H1 (cell line): ENCODE results near the gene NR2E1. TPM values are rescaled to one million over a fixed set of nuclear protein-coding genes. Genes with fewer than 3 reads are reported as not detected.

Experiments
- CTCF ChIA-PET: fragments of 300-600 bp; sonication (Branson Sonifier 250); formaldehyde crosslinking; loops from one replicate; lab custom pipeline; 2021; ENCODE audit not compliant: partially characterized antibody; lab: Charles Lee
- POLR2A ChIA-PET: fragments of 300-600 bp; sonication (Branson Sonifier 250); formaldehyde crosslinking; loops from one replicate; lab custom pipeline; 2021; ENCODE audit warnings: inconsistent platforms; ENCODE audit not compliant: partially characterized antibody; lab: Charles Lee
- DNase-seq, 2 experiments: peaks; one replicate each; pipeline versions ENCODE4 v3.0.0 to v3.0.0-alpha.2; 2010 to 2022; ENCODE audit warnings: low spot score in 2 of 2, low read depth in 1 of 2, mixed read lengths in 1 of 2
- FAIRE-seq: peaks from 2 replicates; lab custom pipeline; 2011; peaks lifted over from hg19 to GRCh38; lab: Jason Lieb, UNC
- H2AFZ ChIP-seq: 2 replicates; pipeline ENCODE4 v1.8.1; 2012; ENCODE audit warnings: low read length, inconsistent platforms
- H2AK5ac ChIP-seq: 2 replicates; pipeline ENCODE4 v1.6.1; 2013; ENCODE audit warnings: low read depth, low read length
- H2BK120ac ChIP-seq: replicated peaks from 2 replicates; pipeline ENCODE3; 2013; ENCODE audit warnings: low read depth, low read length, inconsistent platforms
- H2BK12ac ChIP-seq: 2 replicates; pipeline ENCODE4 v1.6.1; 2013; ENCODE audit warnings: low read depth, low read length
- H2BK15ac ChIP-seq: 2 replicates; pipeline ENCODE4 v1.6.1; 2013; ENCODE audit warnings: low read length
- H2BK20ac ChIP-seq: 2 replicates; pipeline ENCODE4 v1.6.1; 2013; ENCODE audit warnings: low read length
- H2BK5ac ChIP-seq: 2 replicates; pipeline ENCODE4 v1.6.1; 2013; ENCODE audit warnings: low read depth, low read length
- H3K14ac ChIP-seq: 2 replicates; pipeline ENCODE4 v1.6.1; 2013; ENCODE audit warnings: inconsistent platforms; ENCODE audit not compliant: insufficient read length
- H3K18ac ChIP-seq: 2 replicates; pipeline ENCODE4 v1.6.1; 2013; ENCODE audit warnings: low read length; ENCODE audit errors: extremely low read depth
- H3K23ac ChIP-seq: 2 replicates; pipeline ENCODE4 v1.6.1; 2013; ENCODE audit warnings: inconsistent platforms; ENCODE audit not compliant: insufficient read length
- H3K23me2 ChIP-seq: 2 replicates; pipeline ENCODE4 v1.6.1; 2013; ENCODE audit warnings: low read depth, low read length
- H3K27ac ChIP-seq: 2 replicates; pipeline ENCODE4 v1.6.1; 2011; ENCODE audit warnings: low read depth, low read length, inconsistent platforms
- H3K27me3 ChIP-seq, 4 experiments: replicated peaks in 1 of 4; 1 replicate in 1 of 4; 2 replicates in 3 of 4; pipeline versions ENCODE4 v1.6.1 to v1.8.1; 2011 to 2013; ENCODE audit warnings: low read length in 3 of 4, mild to moderate bottlenecking in 3 of 4, inconsistent platforms in 2 of 4, mixed read lengths in 2 of 4, moderate library complexity in 1 of 4; ENCODE audit not compliant: control insufficient read depth in 3 of 4, insufficient read depth in 3 of 4; ENCODE audit errors: extremely low read depth in 1 of 4
- H3K36me3 ChIP-seq, 4 experiments: 2 replicates each; pipeline versions ENCODE4 v1.6.1 to v1.8.1; 2011 to 2013; ENCODE audit warnings: mild to moderate bottlenecking in 4 of 4, low read length in 3 of 4, moderate library complexity in 2 of 4, control low read depth in 1 of 4, inconsistent platforms in 1 of 4; ENCODE audit not compliant: insufficient read depth in 4 of 4, control insufficient read depth in 2 of 4
- H3K4ac ChIP-seq: replicated peaks from 2 replicates; pipeline ENCODE3; 2013; ENCODE audit warnings: low read length, low read depth, mixed read lengths, inconsistent platforms; ENCODE audit not compliant: insufficient read length
- H3K4me1 ChIP-seq, 4 experiments: replicated peaks in 1 of 4; 1 replicate in 1 of 4; 2 replicates in 3 of 4; pipeline versions ENCODE4 v1.6.1 to v1.8.1; 2011 to 2013; ENCODE audit warnings: low read length in 3 of 4, inconsistent platforms in 2 of 4, mixed read lengths in 1 of 4; ENCODE audit not compliant: insufficient read depth in 4 of 4, control insufficient read depth in 3 of 4
- H3K4me2 ChIP-seq, 2 experiments: 2 replicates each; pipeline versions ENCODE4 v1.6.1 to v1.8.1; 2011 to 2013; ENCODE audit warnings: low read depth in 2 of 2, low read length in 2 of 2, control low read depth in 1 of 2, inconsistent platforms in 1 of 2, mild to moderate bottlenecking in 1 of 2; ENCODE audit not compliant: insufficient read depth in 1 of 2
- H3K4me3 ChIP-seq, 4 experiments: fragments of 200-600, 300-600 bp in 1 of 4; sonication (generic), shearing (Covaris generic), sonication (Bioruptor Twin) in 1 of 4; 2 replicates each; pipeline versions ENCODE4 v1.5.1 to v1.8.1; 2011 to 2016; ENCODE audit warnings: low read length in 4 of 4, low read depth in 3 of 4, control low read depth in 2 of 4, inconsistent platforms in 2 of 4, mild to moderate bottlenecking in 2 of 4, mixed read lengths in 1 of 4, moderate library complexity in 1 of 4; ENCODE audit not compliant: insufficient read depth in 2 of 4; ENCODE audit errors: extremely low read depth in 1 of 4
- H3K56ac ChIP-seq: replicated peaks from 2 replicates; pipeline ENCODE3; 2013; ENCODE audit warnings: low read depth, mild to moderate bottlenecking, mixed read lengths, low read length, inconsistent platforms; ENCODE audit not compliant: insufficient read length
- H3K79me1 ChIP-seq: 2 replicates; pipeline ENCODE4 v1.6.1; 2013; ENCODE audit warnings: low read depth, low read length, control low read depth
- H3K79me2 ChIP-seq, 2 experiments: 2 replicates each; pipeline versions ENCODE4 v1.6.1 to v1.8.1; 2012 to 2013; ENCODE audit warnings: low read length in 2 of 2, mild to moderate bottlenecking in 2 of 2, inconsistent platforms in 1 of 2; ENCODE audit not compliant: insufficient read depth in 2 of 2, control insufficient read depth in 1 of 2
- H3K9ac ChIP-seq, 4 experiments: replicated peaks in 1 of 4; 1 replicate in 1 of 4; 2 replicates in 3 of 4; pipeline versions ENCODE4 v1.6.1 to v1.8.1; 2011 to 2013; ENCODE audit warnings: low read depth in 3 of 4, low read length in 3 of 4, control low read depth in 2 of 4, mild to moderate bottlenecking in 2 of 4, moderate library complexity in 2 of 4, inconsistent platforms in 1 of 4; ENCODE audit errors: extremely low read depth in 1 of 4
- H3K9me3 ChIP-seq, 2 experiments: 2 replicates each; pipeline versions ENCODE4 v1.6.1 to v1.8.1; 2012 to 2013; ENCODE audit warnings: mild to moderate bottlenecking in 2 of 2, moderate library complexity in 2 of 2, control low read depth in 1 of 2, inconsistent platforms in 1 of 2, low read depth in 1 of 2, low read length in 1 of 2, mixed read lengths in 1 of 2; ENCODE audit not compliant: insufficient read depth in 2 of 2
- H4K20me1 ChIP-seq, 2 experiments: replicated peaks in 1 of 2; 2 replicates each; pipeline versions ENCODE3 to v1.8.1; 2011 to 2013; ENCODE audit warnings: inconsistent platforms in 2 of 2, low read length in 2 of 2, mild to moderate bottlenecking in 1 of 2; ENCODE audit not compliant: insufficient read depth in 2 of 2, control insufficient read depth in 1 of 2
- H4K5ac ChIP-seq: 2 replicates; pipeline ENCODE4 v1.6.1; 2013; ENCODE audit warnings: low read length, low read depth, mixed read lengths, inconsistent platforms; ENCODE audit not compliant: insufficient read length
- H4K8ac ChIP-seq: 2 replicates; pipeline ENCODE4 v1.8.0; 2013; ENCODE audit warnings: mild to moderate bottlenecking, moderate library complexity, low read length, inconsistent platforms; ENCODE audit not compliant: insufficient read depth; ENCODE audit errors: extremely low read depth
- H4K91ac ChIP-seq: replicated peaks from 2 replicates; pipeline ENCODE3; 2013; ENCODE audit warnings: low read length, mixed read lengths, inconsistent platforms; ENCODE audit not compliant: insufficient read length
- CEBPB ChIP-seq: IDR thresholded peaks from 2 replicates; pipeline ENCODE4 v1.6.1; 2012; ENCODE audit warnings: low read depth, low read length
- CREB1 ChIP-seq: IDR thresholded peaks from 2 replicates; pipeline ENCODE4 v1.6.1; 2012; ENCODE audit warnings: inconsistent platforms
- E2F6 ChIP-seq: IDR thresholded peaks from 2 replicates; pipeline ENCODE4 v1.6.1; 2012; ENCODE audit warnings: inconsistent platforms
- EGR1 ChIP-seq: IDR thresholded peaks from 2 replicates; pipeline ENCODE4 v1.6.1; 2011; ENCODE audit warnings: low read depth, low read length, borderline replicate concordance
- KDM4A ChIP-seq: IDR thresholded peaks from one replicate; pipeline ENCODE4 v1.7.1; 2012; ENCODE audit warnings: low read depth, mild to moderate bottlenecking, moderate library complexity, low read length, inconsistent platforms; ENCODE audit not compliant: severe bottlenecking
- MAX ChIP-seq: IDR thresholded peaks from 2 replicates; pipeline ENCODE4 v1.6.1; 2012; ENCODE audit warnings: inconsistent platforms
- NANOG ChIP-seq: IDR thresholded peaks from 2 replicates; pipeline ENCODE4 v1.6.1; 2011; ENCODE audit warnings: low read length, low read depth, mild to moderate bottlenecking, inconsistent platforms; ENCODE audit not compliant: insufficient read depth, poor library complexity, severe bottlenecking
- RXRA ChIP-seq: IDR thresholded peaks from 2 replicates; pipeline ENCODE4 v1.6.1; 2011; ENCODE audit warnings: low read depth, mild to moderate bottlenecking, low read length, moderate library complexity; ENCODE audit not compliant: insufficient read depth
- SIN3A ChIP-seq, 2 experiments: IDR thresholded peaks in 1 of 2; conservative IDR thresholded peaks in 1 of 2; 2 replicates each; pipeline ENCODE4 v1.6.1; 2011 to 2012; ENCODE audit warnings: low read length in 2 of 2, improper control_type of control experiment in 1 of 2, low read depth in 1 of 2, mild to moderate bottlenecking in 1 of 2
- TAF1 ChIP-seq: IDR thresholded peaks from 2 replicates; pipeline ENCODE4 v1.6.1; 2011; ENCODE audit warnings: mild to moderate bottlenecking, low read depth, low read length
- ZNF274 ChIP-seq: IDR thresholded peaks from 2 replicates; pipeline ENCODE4 v1.7.0; 2012; ENCODE audit warnings: low read length, borderline replicate concordance; ENCODE audit errors: extremely low read depth
- WGBS, 2 experiments: shearing (Covaris generic) in 1 of 2; methylation state at CpG; one replicate each; pipeline versions ENCODE4 v1.1.6 to v1.1.7; 2013 to 2015; ENCODE audit warnings: low lambda C conversion rate in 2 of 2, mixed read lengths in 2 of 2, inconsistent platforms in 1 of 2, low coverage in 1 of 2, missing lambda C conversion rate in 1 of 2; ENCODE audit not compliant: insufficient replicate concordance in 2 of 2, insufficient coverage in 1 of 2, insufficient read length in 1 of 2; ENCODE audit errors: extremely low coverage in 1 of 2, missing lambda C conversion rate in 1 of 2; 5-methylcytosine and 5-hydroxymethylcytosine counted together
- polyA plus RNA-seq, 7 experiments: library from polyadenylated mRNA; depleted of rRNA in 3 of 7; stranded (reverse) in 5 of 7; unstranded in 2 of 7; fragments of >200 nt in 5 of 7; fragments of 200-250 nt in 2 of 7; gene quantifications; 1 replicate in 5 of 7; 2 replicates in 1 of 7; 4 replicates in 1 of 7; pipeline versions ENCODE4 v1.2.1 to v1.2.3, GENCODE V29; 2011 to 2013; ENCODE audit warnings: missing spikeins in 2 of 7, mixed read lengths in 2 of 7
- total RNA-seq: library from RNA; stranded (reverse); fragmentation: NEBNext Ultra II Directional; extraction: Animal tissue kit (Norgen Biotek cat#: 25700); gene quantifications from 2 replicates; pipeline ENCODE4 v1.2.1, GENCODE V29; 2021

The NR2E1 gene
- total and polyA plus RNA-seq, 2 of the 8 experiments (the other 6 are each of a cell fraction or from before 2014, with no cell fraction given) = not detected

DNA sequence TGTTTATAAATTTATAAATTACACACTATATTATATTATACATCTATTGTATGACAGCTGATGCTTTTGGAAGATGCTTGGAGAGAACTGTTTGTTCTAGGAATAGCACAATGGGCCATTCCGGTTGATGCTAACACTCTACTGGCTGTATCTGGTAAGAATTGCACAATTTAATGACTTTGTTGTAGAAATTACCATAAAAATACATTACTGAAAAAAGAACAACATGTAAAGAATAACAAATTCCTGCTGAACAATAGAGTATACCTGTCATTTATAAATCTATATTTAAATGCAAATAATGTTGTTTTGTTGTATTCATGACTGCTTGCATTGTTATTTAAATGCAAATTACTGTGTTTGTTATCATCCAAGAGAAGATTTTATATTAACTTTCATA lies 14.4 kb downstream of the NR2E1 start:
- FAIRE-seq (no peak), DNase-seq (no peak)
- peaks cover 0 to 18% (median 11%) of the 10 kb centered on the region in 4 experiments; a peak in 6 of 7 replicates for H3K4me1 ChIP-seq
- H2BK120ac ChIP-seq = no peak overlapping the region
- no peak overlapping the region for H3K56ac ChIP-seq
- H3K27me3 ChIP-seq = peaks cover 30 to 39% (median 36%) of the 10 kb centered on the region in 4 experiments
- H3K79me2 ChIP-seq = no peaks in the 10 kb centered on the region
- H2BK15ac ChIP-seq = no peak overlapping the region
- H2BK12ac ChIP-seq = no peak overlapping the region
- H3K9me3 ChIP-seq = no peaks in the 10 kb centered on the region
- 3% methylated on average over 1 of the region's 1 CpG; no CpG with 5 or more reads in 1 of the 2 experiments for WGBS, 2 experiments
- H3K23me2 ChIP-seq = peaks cover 5% of the 10 kb centered on the region; the same call in 1 of the 2 replicates
- H4K5ac ChIP-seq = no peak overlapping the region
- H3K36me3 ChIP-seq = no peaks in the 10 kb centered on the region
- no peak overlapping the region for H3K14ac ChIP-seq
- no peak overlapping the region for H3K4me3 ChIP-seq
- no peak overlapping the region for H3K27ac ChIP-seq
- H3K4ac ChIP-seq = no peak overlapping the region
- H3K79me1 ChIP-seq = no peaks in the 10 kb centered on the region
- H3K4me2 ChIP-seq = peak overlapping the region in 1 of 2 experiments; percentile 53; a peak in 1 of 4 replicates
- H2AFZ ChIP-seq = no peak overlapping the region
- H2BK5ac ChIP-seq = no peak overlapping the region
- H2BK20ac ChIP-seq = no peak overlapping the region
- no peak overlapping the region for H3K9ac ChIP-seq
- no peak overlapping the region for H4K91ac ChIP-seq
- no peak overlapping the region for H3K18ac ChIP-seq
- ChIA-PET CTCF (interaction anchor here (0.9 kb wide), 1 partner anchor 12 kb away, joined by 3 read pairs; no protein-coding TSS in a partner anchor), POLR2A (interaction anchor here (0.7 to 1.0 kb wide), 4 partner anchors 8 to 111 kb away, joined by 3 to 4 read pairs (median 4); no protein-coding TSS in a partner anchor)
- peaks cover 7 to 14% of the 10 kb centered on the region in 2 experiments for H4K20me1 ChIP-seq
- no peak overlapping the region for H2AK5ac ChIP-seq
- no peak overlapping the region for H4K8ac ChIP-seq
- no peak overlapping the region for H3K23ac ChIP-seq
- no peak for TF ChIP-seq KDM4A
- TF ChIP-seq CEBPB = peak; percentile 98
- no peak for TF ChIP-seq ZNF274
- no peak for TF ChIP-seq RXRA
- 0 out of 4 replicates have a peak, but pooled peaks of 1 of the 2 experiments have one; percentile 28 for TF ChIP-seq SIN3A (conservative IDR thresholded peaks at IDR 0.05 in 1 of 2, IDR thresholded peaks at IDR 0.05 in 1 of 2; ENCODE audit: low read depth in 1 of 2, low read length in 2 of 2)
- no peak for TF ChIP-seq E2F6
- no peak for TF ChIP-seq MAX
- TF ChIP-seq CREB1 = no peak
- peak; percentile 30 for TF ChIP-seq NANOG
- TF ChIP-seq EGR1 = no peak
- no peak for TF ChIP-seq TAF1
